GM12878 (cell line): Measurements from ENCODE around the gene MYH9. TPM values are rescaled to one million over a fixed set of nuclear protein-coding genes. Genes with fewer than 3 reads are reported as not detected.

Experiments used
- ATAC-seq: fragments of 200-7000 bp; cut with Tn5 transposase; 3 replicates; pipeline ENCODE4 v1.9.1; 2020; ENCODE audit warnings: mild to moderate bottlenecking, moderate library complexity
- BruUV-seq: library from RNA; stranded (reverse); fragments of 400-500 nt; replicated peaks from 2 replicates; lab custom pipeline; 2021; lab: Mats Ljungman, UMichigan
- CTCF ChIA-PET: fragments of 300-600 bp; sonication (Branson Sonifier 250); formaldehyde crosslinking; extraction: SDS; loops from one replicate; lab custom pipeline; 2021; ENCODE audit warnings: inconsistent platforms; lab: Yijun Ruan, JAX
- POLR2A ChIA-PET: fragments of 350-600 bp; formaldehyde crosslinking; extraction: SDS; loops from one replicate; lab custom pipeline; 2021; ENCODE audit warnings: inconsistent platforms; lab: Charles Lee
- RAD21 ChIA-PET: fragments of 300-600 bp; sonication (Branson Sonifier 250); formaldehyde crosslinking; loops from one replicate; lab custom pipeline; 2023; ENCODE audit warnings: antibody characterized with exemption; ENCODE audit not compliant: unreplicated experiment; lab: Charles Lee
- SMC1A ChIA-PET: fragments of 300-600 bp; sonication (Branson Sonifier 250); formaldehyde crosslinking; loops from one replicate; lab custom pipeline; 2023; ENCODE audit not compliant: unreplicated experiment, uncharacterized antibody; lab: Charles Lee
- DNase-seq: peaks from one replicate; pipeline ENCODE4 v3.0.0-alpha.2; 2011; ENCODE audit warnings: low read depth, low spot score
- FAIRE-seq: peaks from 3 replicates; lab custom pipeline; 2011; peaks lifted over from hg19 to GRCh38; lab: Jason Lieb, UNC
- H2AFZ ChIP-seq: 2 replicates; pipeline ENCODE4 v1.6.0; 2011; ENCODE audit warnings: low read depth, low read length, control low read depth; ENCODE audit not compliant: control insufficient read depth
- H3K27ac ChIP-seq: 2 replicates; pipeline ENCODE4 v1.5.1; 2011; ENCODE audit warnings: control low read depth; ENCODE audit not compliant: control insufficient read depth, insufficient read depth
- H3K27me3 ChIP-seq, 2 experiments: replicated peaks in 1 of 2; 2 replicates each; pipeline versions ENCODE4 v1.6.0 to v1.6.1; 2011; ENCODE audit warnings: low read length in 1 of 2; ENCODE audit not compliant: control insufficient read depth in 2 of 2, insufficient read depth in 2 of 2
- H3K36me3 ChIP-seq, 2 experiments: 2 replicates each; pipeline ENCODE4 v1.5.1; 2011; ENCODE audit warnings: low read length in 1 of 2; ENCODE audit not compliant: control insufficient read depth in 2 of 2, insufficient read depth in 2 of 2
- H3K4me1 ChIP-seq: 2 replicates; pipeline ENCODE4 v1.6.1; 2011; ENCODE audit warnings: mild to moderate bottlenecking, low read length, moderate library complexity, mixed read lengths; ENCODE audit not compliant: control insufficient read depth, insufficient read depth
- H3K4me2 ChIP-seq: 2 replicates; pipeline ENCODE4 v1.6.0; 2011; ENCODE audit warnings: control low read depth; ENCODE audit not compliant: control insufficient read depth, insufficient read depth
- H3K4me3 ChIP-seq: fragments of 200-600 bp; sonication (generic); 2 replicates; pipeline ENCODE4 v1.5.1; 2016
- H3K79me2 ChIP-seq: 2 replicates; pipeline ENCODE4 v1.6.0; 2011; ENCODE audit warnings: low read length; ENCODE audit not compliant: control insufficient read depth, insufficient read depth
- H3K9ac ChIP-seq: 2 replicates; pipeline ENCODE4 v1.8.0; 2011; ENCODE audit warnings: low read length, control low read depth, mixed read lengths; ENCODE audit not compliant: control insufficient read depth, insufficient read depth
- H3K9me3 ChIP-seq: replicated peaks from 3 replicates; pipeline ENCODE4 v1.5.1; 2011; ENCODE audit warnings: mild to moderate bottlenecking, low read length; ENCODE audit not compliant: control insufficient read depth, insufficient read depth
- H4K20me1 ChIP-seq: 2 replicates; pipeline ENCODE4 v1.6.0; 2011; ENCODE audit not compliant: control insufficient read depth, insufficient read depth
- KLF5 ChIP-seq: fragments of 450-650 bp; IDR thresholded peaks from 2 replicates; pipeline ENCODE4 v1.6.1; 2014; ENCODE audit warnings: mild to moderate bottlenecking; ENCODE audit not compliant: partially characterized antibody
- MYB ChIP-seq: fragments of 150-350 bp; IDR thresholded peaks from 2 replicates; pipeline ENCODE4 v1.6.1; 2014; ENCODE audit warnings: mild to moderate bottlenecking, low read depth, low read length, borderline replicate concordance
- SMAD1 ChIP-seq: fragments of 450-650 bp; IDR thresholded peaks from 2 replicates; pipeline ENCODE4 v1.6.1; 2018; ENCODE audit warnings: mild to moderate bottlenecking, low read depth; ENCODE audit not compliant: partially characterized antibody
- SRF ChIP-seq, 2 experiments: IDR thresholded peaks; 2 replicates each; pipeline ENCODE4 v1.6.1; 2011; ENCODE audit warnings: low read depth in 2 of 2, low read length in 2 of 2, mild to moderate bottlenecking in 1 of 2, moderate library complexity in 1 of 2
- ZNF274 ChIP-seq: IDR thresholded peaks from one replicate; pipeline ENCODE4 v1.8.0; 2011; ENCODE audit not compliant: insufficient read length, insufficient read depth
- WGBS: methylation state at CpG from one replicate; pipeline ENCODE4 v1.1.6; 2016; ENCODE audit warnings: low lambda C conversion rate; ENCODE audit not compliant: insufficient replicate concordance, insufficient coverage; ENCODE audit errors: missing lambda C conversion rate; 5-methylcytosine and 5-hydroxymethylcytosine counted together
- in situ Hi-C: fragments of 300-500 bp; cut with MboI; formaldehyde crosslinking; loops from 9 replicates; pipeline ENCODE4 v1.14.3; 2018; ENCODE audit warnings: mixed read lengths
- intact Hi-C: fragments of 100-400 bp; cut with micrococcal nuclease; formaldehyde crosslinking; loops from one replicate; pipeline ENCODE4 v1.14.2; 2022; ENCODE audit not compliant: unreplicated experiment
- polyA plus RNA-seq, 11 experiments: library from polyadenylated mRNA; depleted of rRNA in 4 of 11; unstranded in 6 of 11; stranded (reverse) in 5 of 11; fragments of >200 nt; fragmentation: Nextera tagmentation in 4 of 11; fragmentation: Illumina TruSeq in 1 of 11; extraction: Ambion mirVana in 4 of 11; extraction: Trizol in 1 of 11; gene quantifications; 1 replicate in 1 of 11; 2 replicates in 10 of 11; pipeline versions ENCODE4 v1.2.1 to v1.2.3, GENCODE V29; 2011 to 2016; ENCODE audit warnings: inconsistent platforms in 2 of 11, missing spikeins in 2 of 11, low read depth in 1 of 11
- total RNA-seq, 4 experiments: library from RNA; depleted of rRNA in 3 of 4; stranded (reverse); fragments of >200 nt in 3 of 4; fragmentation: Illumina TruSeq in 1 of 4; extraction: Trizol in 1 of 4; gene quantifications; 2 replicates each; pipeline versions ENCODE4 v1.2.1 to v1.2.3, GENCODE V29; 2013 to 2021

The MYH9 gene
- total and polyA plus RNA-seq, 10 of the 15 experiments (the other 5 are each of a cell fraction or from before 2014, with no cell fraction given), result 5.1 to 525 (median 145) TPM

GRCh38 chr22:36238373-36239149 lies 149.2 kb downstream of the MYH9 start:
- in situ Hi-C loops, result no loop called here
- FAIRE-seq, result no peak
- TF ChIP-seq MYB (no peak), SMAD1 (peak; percentile 51), SRF (IDR thresholded peaks at IDR 0.05; ENCODE audit: low read depth in 2 of 2, low read length in 2 of 2) (no peak), ZNF274 (no peak), KLF5 (no peak)
- TF ChIP-seq, all 136 proteins: peak for 1
- DNase-seq, result no peak
- Histone ChIP-seq H3K4me3 (peak overlapping the region; percentile 96), H4K20me1 (no peaks in the 10 kb centered on the region), H3K4me2 (peak overlapping the region; percentile 88), H3K9ac (peak overlapping the region; percentile 65), H3K4me1 (peaks cover 23% of the 10 kb centered on the region), H3K27me3 (no peaks in the 10 kb centered on the region), H3K79me2 (peaks cover 43% of the 10 kb centered on the region), H3K27ac (peak overlapping the region; percentile 79), H3K9me3 (no peaks in the 10 kb centered on the region; the same call in 2 of the 3 replicates), H2AFZ (peak overlapping the region; percentile 61; the same call in 1 of the 2 replicates), H3K36me3 (peaks cover 0 to 10% of the 10 kb centered on the region in 2 experiments; a peak in 1 of 4 replicates)
- 0% methylated on average over 5 of the region's 5 CpGs for WGBS
- ChIA-PET RAD21 (interaction anchor here (0.7 to 4.7 kb wide), 15 partner anchors 15 to 243 kb away, joined by 3 to 100 read pairs (median 5); partner anchors contain the start of genes APOL1, APOL3 and APOL4), POLR2A (interaction anchor here (1.0 to 7.7 kb wide), 5 partner anchors 9 to 243 kb away, joined by 3 to 99 read pairs (median 5); partner anchors contain the start of genes APOL1 and TXN2), SMC1A (interaction anchor here (0.9 to 9.5 kb wide), 20 partner anchors 10 to 141 kb away, joined by 3 to 165 read pairs (median 6); partner anchors contain the start of genes APOL1 and APOL3), CTCF (interaction anchor here (0.5 to 8.0 kb wide), 30 partner anchors 11 to 300 kb away, joined by 3 to 153 read pairs (median 4); partner anchors contain the start of gene APOL1)
- no TSS peak for BruUV-seq
- intact Hi-C loops, result loop anchor here (5.0 kb wide), 1 partner anchor 39 kb away; no protein-coding TSS in a partner anchor
- ATAC-seq, result peak; percentile 45
